Activated CD8-positive, alpha-beta T cell treated with anti-CD3 and anti-CD28 coated beads for 36 hours (primary cell): ENCODE data around the gene DAGLB. TPM values are rescaled to one million over a fixed set of nuclear protein-coding genes. Genes with fewer than 3 reads are reported as not detected.
"Not testable (repeated sequence)": the region's sequence is repeated elsewhere in the genome, so short reads cannot be mapped to it uniquely, and the experiment has no call there.

Source experiments
- ATAC-seq: fragments of 200-7000 bp; cut with Tn5 transposase; one replicate; pipeline ENCODE4 v1.10.0; 2021; ENCODE audit warnings: mild to moderate bottlenecking, moderate library complexity
- CTCF ChIA-PET: fragments of 350-600 bp; sonication (Branson Sonifier 250); formaldehyde crosslinking; loops from one replicate; lab custom pipeline; 2021; ENCODE audit warnings: antibody characterized with exemption; lab: Charles Lee
- POLR2A ChIA-PET: fragments of 350-600 bp; sonication (Branson Sonifier 250); formaldehyde crosslinking; loops from one replicate; lab custom pipeline; 2021; ENCODE audit warnings: antibody characterized with exemption; lab: Charles Lee
- DNase-seq: peaks from one replicate; pipeline ENCODE4 v3.0.0-alpha.2; 2020
- H3K27ac Mint-ChIP-seq: one replicate; pipeline ENCODE4 v1.8.0; 2021; ENCODE audit warnings: mild to moderate bottlenecking, mixed read lengths
- H3K27me3 Mint-ChIP-seq: one replicate; pipeline ENCODE4 v1.8.0; 2021; ENCODE audit warnings: mixed read lengths
- H3K36me3 Mint-ChIP-seq: one replicate; pipeline ENCODE4 v1.8.0; 2021; ENCODE audit warnings: low read depth, mixed read lengths
- H3K4me1 Mint-ChIP-seq: one replicate; pipeline ENCODE4 v1.8.0; 2021; ENCODE audit warnings: low read depth, mixed read lengths
- H3K4me3 Mint-ChIP-seq: one replicate; pipeline ENCODE4 v1.8.0; 2021; ENCODE audit warnings: mild to moderate bottlenecking, moderate library complexity, mixed read lengths
- H3K9me3 Mint-ChIP-seq: one replicate; pipeline ENCODE4 v1.8.0; 2021; ENCODE audit warnings: mixed read lengths
- CTCF ChIP-seq: fragments of 200-600 bp; IDR thresholded peaks from one replicate; pipeline ENCODE4 v1.8.0; 2022; ENCODE audit warnings: antibody characterized with exemption, mild to moderate bottlenecking
- intact Hi-C: fragments of 100-400 bp; cut with micrococcal nuclease; formaldehyde crosslinking; loops from one replicate; pipeline ENCODE4 v1.10.0; 2022
- total RNA-seq, 2 experiments: library from RNA; stranded (reverse); gene quantifications; one replicate each; pipeline ENCODE4 v1.2.3, GENCODE V29; 2021

DAGLB gene
- total RNA-seq, 2 experiments from 2014 or later, result 17.7 to 20.2 TPM

GRCh38 chr7:6380310-6381095, 67.3 kb downstream of the DAGLB start:
- Mint-ChIP-seq H3K27ac (peak overlapping the region; percentile 73), H3K27me3 (no peaks in the 10 kb centered on the region), H3K4me1 (peaks cover 71% of the 10 kb centered on the region), H3K9me3 (no peaks in the 10 kb centered on the region), H3K4me3 (no peak overlapping the region), H3K36me3 (peaks cover 31% of the 10 kb centered on the region)
- TF ChIP-seq CTCF, result no peak
- ChIA-PET CTCF (no interaction called here), POLR2A (no interaction called here)
- DNase-seq, result no peak
- intact Hi-C loops, result no loop called here
- ATAC-seq, result no peak

- DNase-seq (no peak), ATAC-seq (no peak)
- H3K27me3 Mint-ChIP-seq, result no peaks in the 10 kb centered on the region
- peak overlapping the region; percentile 73 for H3K27ac Mint-ChIP-seq
- intact Hi-C loops, result no loop called here
- POLR2A ChIA-PET, result no interaction called here
- peaks cover 33% of the 10 kb centered on the region for H3K36me3 Mint-ChIP-seq
- CTCF ChIA-PET, result no interaction called here
- H3K4me3 Mint-ChIP-seq, result no peak overlapping the region
- no peak for TF ChIP-seq CTCF
- no peaks in the 10 kb centered on the region for H3K9me3 Mint-ChIP-seq
- H3K4me1 Mint-ChIP-seq, result peaks cover 66% of the 10 kb centered on the region
These were observed 67.9 kb downstream of the DAGLB start for GRCh38 chr7:6379886-6380285.

- ATAC-seq, CTCF ChIA-PET, H3K9me3 Mint-ChIP-seq, H3K27me3 Mint-ChIP-seq, intact Hi-C loops, DNase-seq, H3K4me3 Mint-ChIP-seq: not testable (repeated sequence)
- peaks cover 31% of the 10 kb centered on the region for H3K36me3 Mint-ChIP-seq
- POLR2A ChIA-PET, result interaction anchor here (1.1 to 1.3 kb wide), 2 partner anchors 14 to 38 kb away, joined by 3 read pairs; no protein-coding TSS in a partner anchor
- peak overlapping the region; percentile 38 for H3K27ac Mint-ChIP-seq
- H3K4me1 Mint-ChIP-seq, result peaks cover 60% of the 10 kb centered on the region
These were observed 69.2 kb downstream of the DAGLB start for GRCh38 chr7:6378556-6378955.

- intact Hi-C loops, result no loop called here
- Mint-ChIP-seq H3K4me1 (peaks cover 46% of the 10 kb centered on the region), H3K9me3 (no peaks in the 10 kb centered on the region), H3K4me3 (peak overlapping the region; percentile 60), H3K27me3 (no peaks in the 10 kb centered on the region), H3K27ac (peak overlapping the region; percentile 61), H3K36me3 (peaks cover 31% of the 10 kb centered on the region)
- no peak for ATAC-seq
- DNase-seq, result no peak
- no peak for TF ChIP-seq CTCF
- ChIA-PET CTCF (interaction anchor here (0.7 kb wide), 1 partner anchor 834 kb away, joined by 3 read pairs; no protein-coding TSS in a partner anchor), POLR2A (interaction anchor here (1.5 kb wide), 1 partner anchor 57 kb away, joined by 3 read pairs; no protein-coding TSS in a partner anchor)
These were observed 70.9 kb downstream of the DAGLB start for GRCh38 chr7:6376820-6377219.

- ATAC-seq (no peak), DNase-seq (peak; percentile 31)
- POLR2A ChIA-PET, result interaction anchor here (0.6 kb wide), 1 partner anchor 10 kb away, joined by 3 read pairs; no protein-coding TSS in a partner anchor
- H3K9me3 Mint-ChIP-seq, result no peaks in the 10 kb centered on the region
- peak overlapping the region; percentile 90 for H3K27ac Mint-ChIP-seq
- peak overlapping the region; percentile 93 for H3K4me3 Mint-ChIP-seq
- intact Hi-C loops, result no loop called here
- no peaks in the 10 kb centered on the region for H3K27me3 Mint-ChIP-seq
- H3K4me1 Mint-ChIP-seq, result peaks cover 37% of the 10 kb centered on the region
- CTCF ChIA-PET, result no interaction called here
- peaks cover 27% of the 10 kb centered on the region for H3K36me3 Mint-ChIP-seq
- TF ChIP-seq CTCF, result no peak
These were observed 72.2 kb downstream of the DAGLB start for GRCh38 chr7:6375348-6376101.
